ENCODE results near the gene FOXO1.

The FOXO1 gene

DNA sequence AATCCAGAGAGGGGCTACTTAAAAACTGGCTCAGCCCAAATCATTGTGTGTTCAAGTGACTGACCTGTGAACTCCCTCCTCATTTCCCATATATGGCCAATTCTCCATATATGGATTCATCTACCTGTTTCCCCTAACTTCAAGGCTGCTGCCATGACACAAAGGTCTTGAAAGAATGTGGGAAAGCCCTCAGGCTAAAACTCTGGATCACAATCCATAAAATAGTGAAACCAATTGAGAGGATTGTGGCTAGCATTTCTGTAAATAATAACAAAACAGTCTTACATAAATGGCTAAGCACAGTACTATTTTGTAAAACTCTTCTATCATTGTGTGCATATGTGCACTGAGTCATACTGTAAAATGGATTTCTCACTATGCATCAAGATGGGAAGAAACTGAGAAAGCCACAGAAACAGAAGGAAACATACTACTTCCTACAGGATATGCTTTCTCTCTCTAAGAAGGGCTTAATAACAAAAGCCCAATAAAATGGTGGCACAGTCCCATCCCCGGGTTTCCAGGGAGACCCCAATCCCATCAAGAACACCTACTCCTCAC lies 80.5 kb downstream of the FOXO1 start:
- Histone ChIP-seq H3K27me3 (ENCODE audit: control insufficient read depth, insufficient read depth, low read length) (no peaks in the 10 kb centered on the region), H3K4me3 (ENCODE audit: low read length) (no peak overlapping the region), H3K4me1 (ENCODE audit: control insufficient read depth, low read depth, low read length) (peaks cover 47% of the 10 kb centered on the region), H3K9me3 (ENCODE audit: control insufficient read depth, low read depth, low read length) (peaks cover 3% of the 10 kb centered on the region), H3K9ac (ENCODE audit: low read length) (no peak overlapping the region), H3K27ac (ENCODE audit: low read length) (no peak overlapping the region), H3K36me3 (ENCODE audit: control insufficient read depth, low read depth, low read length) (no peaks in the 10 kb centered on the region)

DNA sequence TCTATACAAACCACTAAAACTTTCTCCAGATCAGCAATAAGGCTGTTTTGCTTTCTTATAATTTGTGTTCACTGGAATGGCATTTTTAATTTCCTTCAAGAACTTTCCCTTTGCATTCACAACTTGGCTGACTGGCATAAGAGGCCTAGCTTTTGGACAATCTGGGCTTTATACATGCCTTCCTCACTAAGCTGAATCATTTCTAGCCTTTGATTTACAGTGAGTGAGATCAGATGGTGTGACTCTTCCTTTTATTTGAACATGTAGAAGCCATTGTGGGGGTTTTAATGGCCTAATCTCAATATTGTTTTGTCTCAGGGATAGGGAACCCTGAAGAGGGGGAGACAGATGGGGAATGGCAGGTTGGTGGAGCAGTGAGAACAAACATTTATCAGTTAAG lies 82.7 kb downstream of the FOXO1 start:
- H3K9me3 ChIP-seq (ENCODE audit: control insufficient read depth, low read depth, low read length), result peaks cover 3% of the 10 kb centered on the region
- H3K27ac ChIP-seq (ENCODE audit: low read length), result no peak overlapping the region
- no peaks in the 10 kb centered on the region for H3K36me3 ChIP-seq (ENCODE audit: control insufficient read depth, low read depth, low read length)
- H3K4me3 ChIP-seq (ENCODE audit: low read length), result no peak overlapping the region
- no peaks in the 10 kb centered on the region for H3K27me3 ChIP-seq (ENCODE audit: control insufficient read depth, insufficient read depth, low read length)
- no peak overlapping the region for H3K9ac ChIP-seq (ENCODE audit: low read length)
- peaks cover 51% of the 10 kb centered on the region for H3K4me1 ChIP-seq (ENCODE audit: control insufficient read depth, low read depth, low read length)

DNA sequence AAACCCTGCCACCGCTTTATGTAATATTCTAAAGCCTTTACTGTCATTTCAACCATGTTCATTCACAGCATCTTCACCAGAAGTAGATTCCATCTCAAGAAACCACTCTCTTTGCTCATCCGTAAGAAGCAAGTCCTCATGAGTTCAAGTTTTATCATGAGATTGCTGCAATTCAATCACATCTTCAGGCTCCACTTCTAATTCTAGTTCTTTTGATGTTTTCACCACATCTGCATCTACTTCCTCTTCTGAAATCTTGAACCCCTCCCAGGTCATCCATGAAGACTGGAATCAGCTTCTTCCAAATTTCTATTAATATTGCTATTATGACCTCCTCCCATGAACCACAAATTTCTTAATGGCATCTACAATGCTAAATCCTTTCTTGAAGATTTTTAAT lies 83.9 kb downstream of the FOXO1 start:
- Histone ChIP-seq H3K27ac (ENCODE audit: low read length) (no peak overlapping the region), H3K27me3 (ENCODE audit: control insufficient read depth, insufficient read depth, low read length) (no peaks in the 10 kb centered on the region), H3K4me3 (ENCODE audit: low read length) (no peak overlapping the region), H3K9ac (ENCODE audit: low read length) (no peak overlapping the region), H3K36me3 (ENCODE audit: control insufficient read depth, low read depth, low read length) (no peaks in the 10 kb centered on the region), H3K9me3 (ENCODE audit: control insufficient read depth, low read depth, low read length) (peaks cover 3% of the 10 kb centered on the region), H3K4me1 (ENCODE audit: control insufficient read depth, low read depth, low read length) (peaks cover 51% of the 10 kb centered on the region)

DNA sequence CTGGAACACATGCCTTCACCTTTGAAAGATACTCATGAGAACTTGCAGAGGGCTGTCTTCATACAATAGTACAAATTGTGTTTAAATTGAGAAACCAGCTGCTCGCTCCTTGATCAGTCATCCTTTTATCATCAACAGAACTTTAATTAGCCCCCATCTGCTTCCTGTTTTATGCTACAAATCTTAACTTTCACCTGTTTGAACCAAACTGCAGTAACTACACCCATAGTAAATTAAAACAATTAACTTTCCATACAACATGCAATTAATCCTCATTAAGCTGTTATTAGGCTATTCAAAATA lies 85.2 kb downstream of the FOXO1 start:
- Histone ChIP-seq H3K9ac (ENCODE audit: low read length) (no peak overlapping the region), H3K27me3 (ENCODE audit: control insufficient read depth, insufficient read depth, low read length) (no peaks in the 10 kb centered on the region), H3K9me3 (ENCODE audit: control insufficient read depth, low read depth, low read length) (peaks cover 3% of the 10 kb centered on the region), H3K4me1 (ENCODE audit: control insufficient read depth, low read depth, low read length) (peaks cover 47% of the 10 kb centered on the region), H3K27ac (ENCODE audit: low read length) (no peak overlapping the region), H3K36me3 (ENCODE audit: control insufficient read depth, low read depth, low read length) (no peaks in the 10 kb centered on the region), H3K4me3 (ENCODE audit: low read length) (no peak overlapping the region)

DNA sequence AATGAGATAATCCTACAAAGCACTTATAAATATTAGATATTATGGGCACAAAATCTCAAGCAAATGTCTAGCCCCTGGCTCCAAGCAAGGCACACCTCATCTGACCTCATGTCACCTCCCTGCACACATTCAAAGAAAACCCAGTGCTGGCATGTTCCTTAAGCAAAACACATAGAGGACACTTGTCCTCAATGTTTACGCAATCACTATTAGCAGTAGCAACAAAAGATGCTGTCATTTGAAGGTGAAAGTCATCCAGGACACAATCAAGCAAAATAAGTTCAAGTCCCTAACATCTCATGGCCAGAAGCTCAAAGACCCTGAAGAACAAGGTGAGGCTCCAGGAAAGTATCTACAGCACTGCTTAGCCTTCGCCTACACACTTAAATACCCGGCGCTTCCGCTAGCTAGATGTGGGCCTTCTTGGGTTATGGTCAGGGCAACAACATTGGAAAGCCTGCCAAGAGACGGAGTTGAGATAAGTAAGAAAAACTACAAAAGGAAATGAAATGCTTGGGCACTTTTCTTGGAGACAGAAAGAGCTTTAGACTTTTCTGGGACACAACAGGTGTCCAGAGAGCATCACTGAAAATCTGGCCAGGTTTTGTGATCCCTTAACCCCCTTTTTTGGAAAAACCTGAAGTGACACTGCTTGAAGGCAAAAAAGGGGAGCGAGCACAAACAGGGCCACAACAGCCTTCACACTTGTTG lies 85.7 kb downstream of the FOXO1 start:
- no peaks in the 10 kb centered on the region for H3K27me3 ChIP-seq (ENCODE audit: control insufficient read depth, insufficient read depth, low read length)
- no peaks in the 10 kb centered on the region for H3K36me3 ChIP-seq (ENCODE audit: control insufficient read depth, low read depth, low read length)
- no peak overlapping the region for H3K27ac ChIP-seq (ENCODE audit: low read length)
- no peak overlapping the region for H3K4me3 ChIP-seq (ENCODE audit: low read length)
- no peak overlapping the region for H3K9ac ChIP-seq (ENCODE audit: low read length)
- peaks cover 43% of the 10 kb centered on the region for H3K4me1 ChIP-seq (ENCODE audit: control insufficient read depth, low read depth, low read length)
- H3K9me3 ChIP-seq (ENCODE audit: control insufficient read depth, low read depth, low read length), result peaks cover 3% of the 10 kb centered on the region

GRCh38 chr13:40579535-40579934 lies 86.9 kb downstream of the FOXO1 start:
- Histone ChIP-seq H3K27ac (ENCODE audit: low read length) (no peak overlapping the region), H3K4me1 (ENCODE audit: control insufficient read depth, low read depth, low read length) (peaks cover 37% of the 10 kb centered on the region), H3K9ac (ENCODE audit: low read length) (no peak overlapping the region)

DNA sequence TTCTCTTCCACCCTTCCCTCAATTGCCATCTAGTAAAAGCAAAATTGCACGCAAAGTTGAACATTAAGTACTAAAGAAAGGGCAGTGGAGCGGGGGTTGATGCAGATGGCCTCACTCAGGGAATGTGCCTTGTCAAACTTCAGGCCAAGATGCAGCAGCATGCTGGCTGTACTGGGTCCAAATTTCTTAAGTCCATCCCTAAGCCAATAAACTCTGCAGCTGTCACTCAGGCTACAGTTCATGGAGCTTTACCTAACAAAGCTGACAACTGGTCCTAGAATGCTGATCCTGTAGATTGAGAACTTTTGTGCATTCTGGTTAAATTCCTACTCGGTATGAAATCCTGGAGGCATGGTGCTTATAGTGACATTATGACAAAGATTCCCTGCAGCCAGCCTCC lies 88.4 kb downstream of the FOXO1 start:
- Histone ChIP-seq H3K9ac (ENCODE audit: low read length) (no peak overlapping the region), H3K27me3 (ENCODE audit: control insufficient read depth, insufficient read depth, low read length) (no peaks in the 10 kb centered on the region), H3K27ac (ENCODE audit: low read length) (no peak overlapping the region), H3K4me1 (ENCODE audit: control insufficient read depth, low read depth, low read length) (peaks cover 39% of the 10 kb centered on the region), H3K36me3 (ENCODE audit: control insufficient read depth, low read depth, low read length) (no peaks in the 10 kb centered on the region), H3K4me3 (ENCODE audit: low read length) (no peak overlapping the region), H3K9me3 (ENCODE audit: control insufficient read depth, low read depth, low read length) (no peaks in the 10 kb centered on the region)

More at GRCh38 chr13:40579535-40579934, 86.9 kb downstream of the FOXO1 start:
- no peak overlapping the region for H3K4me3 ChIP-seq (ENCODE audit: low read length)
- no peaks in the 10 kb centered on the region for H3K27me3 ChIP-seq (ENCODE audit: control insufficient read depth, insufficient read depth, low read length)
- H3K36me3 ChIP-seq (ENCODE audit: control insufficient read depth, low read depth, low read length), result no peaks in the 10 kb centered on the region
- peaks cover 3% of the 10 kb centered on the region for H3K9me3 ChIP-seq (ENCODE audit: control insufficient read depth, low read depth, low read length)

GRCh38 chr13:40576369-40576768 lies 90.1 kb downstream of the FOXO1 start:
- Histone ChIP-seq H3K4me1 (ENCODE audit: control insufficient read depth, low read depth, low read length) (peaks cover 56% of the 10 kb centered on the region), H3K9ac (ENCODE audit: low read length) (no peak overlapping the region), H3K4me3 (ENCODE audit: low read length) (no peak overlapping the region), H3K36me3 (ENCODE audit: control insufficient read depth, low read depth, low read length) (no peaks in the 10 kb centered on the region), H3K27me3 (ENCODE audit: control insufficient read depth, insufficient read depth, low read length) (no peaks in the 10 kb centered on the region), H3K9me3 (ENCODE audit: control insufficient read depth, low read depth, low read length) (no peaks in the 10 kb centered on the region), H3K27ac (ENCODE audit: low read length) (no peak overlapping the region)

DNA sequence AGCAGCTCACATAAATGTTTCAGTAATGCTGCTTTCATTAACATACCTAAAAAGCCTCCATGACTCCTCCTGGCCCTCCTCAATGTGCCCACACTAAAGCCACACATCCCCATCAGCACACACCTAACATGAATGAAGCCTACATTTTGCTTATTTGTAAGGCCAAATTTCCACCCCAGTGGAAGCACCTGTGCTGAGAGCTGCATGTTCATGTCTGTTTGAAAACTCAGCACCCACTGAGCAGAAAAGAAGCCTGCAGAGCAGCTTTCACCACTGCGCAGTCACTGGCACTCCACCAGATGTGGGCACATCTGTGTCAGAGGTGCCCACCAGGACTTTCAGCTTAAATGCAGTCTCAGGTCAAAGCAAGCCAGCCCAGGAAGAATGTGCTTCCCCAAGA lies 93.5 kb downstream of the FOXO1 start:
- Histone ChIP-seq H3K9me3 (ENCODE audit: control insufficient read depth, low read depth, low read length) (no peaks in the 10 kb centered on the region), H3K36me3 (ENCODE audit: control insufficient read depth, low read depth, low read length) (no peaks in the 10 kb centered on the region), H3K4me3 (ENCODE audit: low read length) (no peak overlapping the region), H3K27ac (ENCODE audit: low read length) (no peak overlapping the region), H3K27me3 (ENCODE audit: control insufficient read depth, insufficient read depth, low read length) (no peaks in the 10 kb centered on the region), H3K9ac (ENCODE audit: low read length) (no peak overlapping the region), H3K4me1 (ENCODE audit: control insufficient read depth, low read depth, low read length) (peaks cover 49% of the 10 kb centered on the region)

DNA sequence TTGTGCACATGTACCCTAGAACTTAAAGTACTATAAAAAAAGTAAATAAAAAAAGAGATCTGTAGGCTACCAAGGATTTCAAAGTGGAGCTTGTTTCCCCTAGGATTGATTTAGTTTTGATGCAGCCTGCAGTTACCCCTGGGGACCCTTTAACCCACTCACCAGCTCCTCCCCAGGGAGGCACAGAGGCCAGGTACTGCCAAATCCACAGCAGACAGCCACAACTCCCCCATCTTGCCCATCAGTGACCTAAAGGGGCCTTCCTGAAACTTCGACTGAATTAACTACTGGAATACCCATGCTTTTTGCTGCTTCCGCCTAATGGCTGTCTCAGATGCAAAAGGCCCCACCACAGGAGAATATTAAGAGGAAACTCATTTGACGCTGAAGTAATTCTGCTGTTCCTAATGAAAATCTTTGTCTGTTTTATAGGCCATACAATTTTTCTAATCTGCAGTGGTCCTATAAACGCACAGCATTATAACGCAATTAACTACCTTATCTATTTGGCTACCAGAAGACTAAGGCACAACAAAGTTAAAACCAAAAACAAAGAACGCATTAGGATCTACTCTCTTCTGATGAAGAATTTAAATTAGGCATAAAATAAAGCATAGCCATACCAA lies 95.0 kb downstream of the FOXO1 start:
- peaks cover 42% of the 10 kb centered on the region for H3K4me1 ChIP-seq (ENCODE audit: control insufficient read depth, low read depth, low read length)

GRCh38 chr13:40570930-40571329 lies 95.5 kb downstream of the FOXO1 start:
- H3K9me3 ChIP-seq (ENCODE audit: control insufficient read depth, low read depth, low read length), result no peaks in the 10 kb centered on the region
- H3K9ac ChIP-seq (ENCODE audit: low read length), result no peak overlapping the region
- H3K36me3 ChIP-seq (ENCODE audit: control insufficient read depth, low read depth, low read length), result no peaks in the 10 kb centered on the region
- H3K27me3 ChIP-seq (ENCODE audit: control insufficient read depth, insufficient read depth, low read length), result no peaks in the 10 kb centered on the region
- peaks cover 40% of the 10 kb centered on the region for H3K4me1 ChIP-seq (ENCODE audit: control insufficient read depth, low read depth, low read length)
- H3K4me3 ChIP-seq (ENCODE audit: low read length), result no peak overlapping the region
- H3K27ac ChIP-seq (ENCODE audit: low read length), result no peak overlapping the region

More for the DNA sequence above, 95.0 kb downstream of the FOXO1 start:
- Histone ChIP-seq H3K27me3 (ENCODE audit: control insufficient read depth, insufficient read depth, low read length) (no peaks in the 10 kb centered on the region), H3K4me3 (ENCODE audit: low read length) (no peak overlapping the region), H3K9ac (ENCODE audit: low read length) (no peak overlapping the region), H3K36me3 (ENCODE audit: control insufficient read depth, low read depth, low read length) (no peaks in the 10 kb centered on the region), H3K27ac (ENCODE audit: low read length) (no peak overlapping the region), H3K9me3 (ENCODE audit: control insufficient read depth, low read depth, low read length) (no peaks in the 10 kb centered on the region)

- Histone ChIP-seq H3K36me3 (ENCODE audit: control insufficient read depth, low read depth, low read length) (no peaks in the 10 kb centered on the region), H3K27ac (ENCODE audit: low read length) (no peak overlapping the region), H3K27me3 (ENCODE audit: control insufficient read depth, insufficient read depth, low read length) (no peaks in the 10 kb centered on the region), H3K4me3 (ENCODE audit: low read length) (no peak overlapping the region), H3K4me1 (ENCODE audit: control insufficient read depth, low read depth, low read length) (peaks cover 52% of the 10 kb centered on the region), H3K9me3 (ENCODE audit: control insufficient read depth, low read depth, low read length) (no peaks in the 10 kb centered on the region), H3K9ac (ENCODE audit: low read length) (no peak overlapping the region)
Observed at GRCh38 chr13:40569024-40569350, 97.5 kb downstream of the FOXO1 start.

All from iPS-18a (cell line).